Nephron (organoid): ENCODE results near the gene U2AF1L4.

Experiments
- H3K27ac Mint-ChIP-seq, 3 experiments: 2 replicates each; pipeline ENCODE4 v1.8.0; 2020; ENCODE audit warnings: mixed read lengths in 3 of 3, mild to moderate bottlenecking in 2 of 3, moderate library complexity in 1 of 3
- H3K27me3 Mint-ChIP-seq: 2 replicates; pipeline ENCODE4 v1.8.0; 2021; ENCODE audit warnings: low read depth, mild to moderate bottlenecking, moderate library complexity, mixed read lengths
- H3K36me3 Mint-ChIP-seq: 2 replicates; pipeline ENCODE4 v1.8.0; 2020; ENCODE audit warnings: low read depth, mixed read lengths
- H3K4me1 Mint-ChIP-seq: 2 replicates; pipeline ENCODE4 v1.8.0; 2020; ENCODE audit warnings: mixed read lengths
- H3K4me3 Mint-ChIP-seq, 3 experiments: 2 replicates each; pipeline ENCODE4 v1.8.0; 2020; ENCODE audit warnings: mild to moderate bottlenecking in 3 of 3, mixed read lengths in 3 of 3, moderate library complexity in 2 of 3
- H3K9me3 Mint-ChIP-seq: 2 replicates; pipeline ENCODE4 v1.8.0; 2020; ENCODE audit warnings: mixed read lengths
- TF ChIP-seq, protein P1 (sequence below), 3 experiments: fragments of 200-600 bp; sonication (generic); IDR thresholded peaks; one replicate each; pipeline ENCODE4 v1.5.0; 2021; ENCODE audit warnings: antibody characterized with exemption in 3 of 3; ENCODE audit not compliant: unreplicated experiment in 3 of 3

U2AF1L4 gene

GRCh38 chr19:35713904-35714495 lies 31.2 kb downstream of the U2AF1L4 start:
- H3K27me3 Mint-ChIP-seq, result peaks cover 4% of the 10 kb centered on the region
- no peaks in the 10 kb centered on the region for H3K9me3 Mint-ChIP-seq
- TF ChIP-seq, protein P1, sequence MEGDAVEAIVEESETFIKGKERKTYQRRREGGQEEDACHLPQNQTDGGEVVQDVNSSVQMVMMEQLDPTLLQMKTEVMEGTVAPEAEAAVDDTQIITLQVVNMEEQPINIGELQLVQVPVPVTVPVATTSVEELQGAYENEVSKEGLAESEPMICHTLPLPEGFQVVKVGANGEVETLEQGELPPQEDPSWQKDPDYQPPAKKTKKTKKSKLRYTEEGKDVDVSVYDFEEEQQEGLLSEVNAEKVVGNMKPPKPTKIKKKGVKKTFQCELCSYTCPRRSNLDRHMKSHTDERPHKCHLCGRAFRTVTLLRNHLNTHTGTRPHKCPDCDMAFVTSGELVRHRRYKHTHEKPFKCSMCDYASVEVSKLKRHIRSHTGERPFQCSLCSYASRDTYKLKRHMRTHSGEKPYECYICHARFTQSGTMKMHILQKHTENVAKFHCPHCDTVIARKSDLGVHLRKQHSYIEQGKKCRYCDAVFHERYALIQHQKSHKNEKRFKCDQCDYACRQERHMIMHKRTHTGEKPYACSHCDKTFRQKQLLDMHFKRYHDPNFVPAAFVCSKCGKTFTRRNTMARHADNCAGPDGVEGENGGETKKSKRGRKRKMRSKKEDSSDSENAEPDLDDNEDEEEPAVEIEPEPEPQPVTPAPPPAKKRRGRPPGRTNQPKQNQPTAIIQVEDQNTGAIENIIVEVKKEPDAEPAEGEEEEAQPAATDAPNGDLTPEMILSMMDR (IDR thresholded peaks at IDR 0.05; ENCODE audit: unreplicated experiment in 3 of 3), result no peak
- H3K36me3 Mint-ChIP-seq, result no peaks in the 10 kb centered on the region
- peak overlapping the region in 2 of 3 experiments; percentile 84 for H3K4me3 Mint-ChIP-seq
- H3K4me1 Mint-ChIP-seq, result peaks cover 7% of the 10 kb centered on the region
- H3K27ac Mint-ChIP-seq, result no peak overlapping the region

DNA sequence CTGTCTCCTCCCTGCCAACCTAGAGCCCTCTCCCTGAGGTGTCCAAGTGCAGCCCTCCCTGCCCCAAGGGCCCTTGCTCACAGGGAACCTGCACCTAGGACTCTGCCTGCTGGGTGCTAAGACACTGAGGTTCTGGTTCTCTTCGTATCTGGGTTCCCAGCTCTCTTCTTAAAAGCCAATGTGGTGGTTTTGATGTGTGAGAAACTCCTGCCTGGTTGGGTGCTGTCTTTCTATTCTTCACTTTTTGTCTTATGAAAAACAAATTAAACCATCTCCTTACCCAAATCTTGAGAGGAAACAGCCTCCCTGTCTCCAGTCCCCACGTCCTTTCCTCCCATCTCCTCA lies 31.7 kb downstream of the U2AF1L4 start:
- H3K4me3 Mint-ChIP-seq, result no peak overlapping the region
- peaks cover 4% of the 10 kb centered on the region for H3K27me3 Mint-ChIP-seq
- H3K9me3 Mint-ChIP-seq, result no peaks in the 10 kb centered on the region
- no peak overlapping the region for H3K27ac Mint-ChIP-seq
- peaks cover 7% of the 10 kb centered on the region for H3K4me1 Mint-ChIP-seq
- H3K36me3 Mint-ChIP-seq, result no peaks in the 10 kb centered on the region
- TF ChIP-seq, protein P1 (IDR thresholded peaks at IDR 0.05; ENCODE audit: unreplicated experiment in 3 of 3), result no peak

DNA sequence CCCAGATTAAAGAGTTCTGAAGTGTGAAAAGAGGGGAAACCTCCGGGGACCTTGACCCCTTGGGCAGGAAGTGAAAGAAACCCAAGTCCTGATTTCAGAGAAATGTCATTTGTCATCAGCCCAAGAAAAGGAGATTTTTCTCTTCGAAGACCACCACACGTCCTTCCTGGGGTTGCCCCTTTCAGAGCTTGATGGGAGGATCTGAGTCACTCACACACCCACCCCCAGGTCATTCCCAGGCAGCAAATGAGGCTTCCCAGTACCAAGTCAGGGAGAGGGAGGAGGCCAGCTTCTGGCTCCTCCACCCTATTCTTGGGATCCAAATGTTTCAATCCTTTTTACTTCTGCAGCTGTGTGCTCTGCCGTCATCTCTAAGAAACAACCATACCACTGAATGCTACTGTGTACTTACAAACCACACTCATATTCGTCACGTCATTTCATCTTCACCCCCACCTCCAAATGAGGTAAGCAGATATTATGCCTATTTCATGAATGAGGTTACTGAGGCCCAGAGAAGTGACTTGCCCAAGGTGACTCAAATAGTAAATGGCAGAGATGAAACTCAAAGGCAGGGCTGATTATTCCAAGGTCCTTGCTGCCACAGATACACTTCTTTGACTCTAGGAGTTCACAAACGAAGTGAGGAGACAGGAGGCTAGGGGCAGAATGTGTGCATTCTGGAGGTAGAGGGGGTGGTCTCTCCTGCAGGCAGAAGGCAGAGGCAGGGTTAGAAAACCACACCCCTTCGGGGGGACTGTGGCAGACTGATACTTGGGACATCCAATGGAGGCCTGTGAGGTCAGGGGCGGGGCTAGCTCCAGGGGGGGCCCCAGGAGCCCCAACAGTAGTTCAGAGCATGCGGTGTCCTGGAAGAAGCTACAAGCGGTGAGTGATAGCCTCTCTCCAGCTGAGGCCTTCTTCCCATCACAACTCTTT lies 32.4 kb downstream of the U2AF1L4 start:
- TF ChIP-seq, protein P1 (IDR thresholded peaks at IDR 0.05; ENCODE audit: unreplicated experiment in 3 of 3), result no peak
- Mint-ChIP-seq H3K27me3 (peaks cover 6% of the 10 kb centered on the region), H3K27ac (no peak overlapping the region), H3K36me3 (no peaks in the 10 kb centered on the region), H3K4me3 (peak overlapping the region in 1 of 3 experiments; percentile 52), H3K9me3 (no peaks in the 10 kb centered on the region), H3K4me1 (peaks cover 7% of the 10 kb centered on the region)

GRCh38 chr19:35710784-35711723 lies 34.2 kb downstream of the U2AF1L4 start:
- Mint-ChIP-seq H3K27me3 (peaks cover 7% of the 10 kb centered on the region), H3K9me3 (no peaks in the 10 kb centered on the region), H3K27ac (no peak overlapping the region), H3K4me1 (peaks cover 1% of the 10 kb centered on the region), H3K36me3 (no peaks in the 10 kb centered on the region), H3K4me3 (no peak overlapping the region)
- TF ChIP-seq, protein P1 (IDR thresholded peaks at IDR 0.05; ENCODE audit: unreplicated experiment in 3 of 3), result no peak

DNA sequence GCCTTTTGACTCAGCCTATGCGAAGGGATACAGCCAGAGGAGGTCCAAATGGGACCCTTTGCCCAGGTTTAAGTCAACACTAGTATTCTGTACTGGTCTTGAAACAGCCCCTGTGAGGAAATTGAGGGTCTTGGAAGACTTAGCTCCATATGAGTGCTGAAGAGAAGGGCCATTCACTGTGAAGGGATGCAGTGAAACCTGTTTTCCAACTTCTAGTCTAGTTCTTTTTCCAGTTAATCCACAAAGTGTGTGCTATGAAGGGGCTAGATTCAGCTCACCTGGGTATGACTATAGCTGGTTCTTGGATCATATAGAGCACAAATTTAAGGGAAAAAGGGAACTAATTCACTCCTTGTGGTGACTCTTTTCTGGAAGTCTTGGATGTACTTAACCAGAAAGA lies 36.8 kb downstream of the U2AF1L4 start:
- H3K27me3 Mint-ChIP-seq, result peaks cover 3% of the 10 kb centered on the region
- H3K9me3 Mint-ChIP-seq, result no peaks in the 10 kb centered on the region
- H3K36me3 Mint-ChIP-seq, result no peaks in the 10 kb centered on the region
- TF ChIP-seq, protein P1 (IDR thresholded peaks at IDR 0.05; ENCODE audit: unreplicated experiment in 3 of 3), result no peak
- H3K4me1 Mint-ChIP-seq, result no peaks in the 10 kb centered on the region
- no peak overlapping the region for H3K27ac Mint-ChIP-seq
- no peak overlapping the region for H3K4me3 Mint-ChIP-seq
